Endothelial cell of umbilical vein (primary cell): Measurements from ENCODE around the gene GABBR2. TPM values are rescaled to one million over a fixed set of nuclear protein-coding genes. Genes with fewer than 3 reads are reported as not detected.
A peak's percentile ranks its signal among the peaks of the same experiment; 100 is the strongest.

ENCODE experiments used
- BruUV-seq: library from RNA; stranded (reverse); fragments of 400-500 nt; replicated peaks from 2 replicates; lab custom pipeline; 2021; lab: Mats Ljungman, UMichigan
- CTCF ChIA-PET: fragments of 300-600, 350-600 bp; sonication (Branson Sonifier 250); formaldehyde crosslinking; loops from one replicate; lab custom pipeline; 2021; ENCODE audit warnings: antibody characterized with exemption, inconsistent platforms; lab: Charles Lee
- POLR2A ChIA-PET: fragments of 300-600, 350-600 bp; sonication (Branson Sonifier 250); formaldehyde crosslinking; loops from one replicate; lab custom pipeline; 2021; ENCODE audit warnings: antibody characterized with exemption, inconsistent platforms; lab: Charles Lee
- DNase-seq: peaks from one replicate; pipeline ENCODE4 v3.0.0-alpha.2; 2011; ENCODE audit warnings: low read depth, low spot score
- FAIRE-seq: peaks from 2 replicates; lab custom pipeline; 2011; peaks lifted over from hg19 to GRCh38; lab: Jason Lieb, UNC
- H2AFZ ChIP-seq: 2 replicates; pipeline ENCODE4 v1.6.0; 2012; ENCODE audit warnings: low read depth, low read length, control low read depth, inconsistent platforms
- H3K27ac ChIP-seq: 2 replicates; pipeline ENCODE4 v1.5.1; 2011; ENCODE audit warnings: low read depth, mild to moderate bottlenecking, control low read depth, low read length, moderate library complexity; ENCODE audit not compliant: insufficient read depth
- H3K27me3 ChIP-seq, 2 experiments: 2 replicates each; pipeline versions ENCODE4 v1.6.0 to v1.6.1; 2011; ENCODE audit warnings: low read length in 2 of 2, mixed read lengths in 1 of 2; ENCODE audit not compliant: control insufficient read depth in 2 of 2, insufficient read depth in 2 of 2
- H3K36me3 ChIP-seq, 2 experiments: 2 replicates in 1 of 2; 3 replicates in 1 of 2; pipeline ENCODE4 v1.5.1; 2011; ENCODE audit warnings: low read length in 2 of 2, mild to moderate bottlenecking in 1 of 2, moderate library complexity in 1 of 2; ENCODE audit not compliant: control insufficient read depth in 2 of 2, insufficient read depth in 2 of 2; ENCODE audit errors: extremely low read depth in 1 of 2
- H3K4me1 ChIP-seq: 3 replicates; pipeline ENCODE4 v1.5.1; 2011; ENCODE audit warnings: mild to moderate bottlenecking, low read length; ENCODE audit not compliant: control insufficient read depth, insufficient read depth; ENCODE audit errors: extremely low read depth
- H3K4me2 ChIP-seq: 2 replicates; pipeline ENCODE4 v1.6.1; 2011; ENCODE audit warnings: low read length, control low read depth, mixed read lengths; ENCODE audit not compliant: insufficient read depth
- H3K4me3 ChIP-seq, 3 experiments: fragments of 200-600 bp in 1 of 3; sonication (generic), shearing (Covaris generic) in 1 of 3; replicated peaks in 1 of 3; 2 replicates each; pipeline ENCODE4 v1.5.1; 2011 to 2016; ENCODE audit warnings: control low read depth in 3 of 3, low read length in 3 of 3, mild to moderate bottlenecking in 2 of 3, inconsistent platforms in 1 of 3, low read depth in 1 of 3, moderate library complexity in 1 of 3; ENCODE audit not compliant: insufficient read depth in 1 of 3
- H3K79me2 ChIP-seq: 2 replicates; pipeline ENCODE4 v1.6.0; 2012; ENCODE audit warnings: low read length, inconsistent platforms; ENCODE audit not compliant: control insufficient read depth, insufficient read depth
- H3K9ac ChIP-seq: replicated peaks from 2 replicates; pipeline ENCODE3; 2011; ENCODE audit warnings: low read length, control low read depth; ENCODE audit not compliant: insufficient read depth; ENCODE audit errors: extremely low read depth
- H3K9me1 ChIP-seq: replicated peaks from 3 replicates; pipeline ENCODE4 v1.6.0; 2011; ENCODE audit warnings: mild to moderate bottlenecking, low read length; ENCODE audit not compliant: control insufficient read depth, insufficient read depth; ENCODE audit errors: extremely low read depth
- H3K9me3 ChIP-seq: replicated peaks from 2 replicates; pipeline ENCODE4 v1.5.1; 2012; ENCODE audit warnings: low read length, inconsistent platforms; ENCODE audit not compliant: control insufficient read depth, insufficient read depth
- H4K20me1 ChIP-seq: replicated peaks from 2 replicates; pipeline ENCODE3; 2011; ENCODE audit warnings: mild to moderate bottlenecking, low read length; ENCODE audit not compliant: control insufficient read depth, insufficient read depth; ENCODE audit errors: extremely low read depth
- CTCF ChIP-seq, 2 donors: IDR thresholded peaks; 1 replicate in 1 of 2; 2 replicates in 1 of 2; pipeline ENCODE4 v1.5.1; 2011; ENCODE audit warnings: low read length in 2 of 2, mild to moderate bottlenecking in 2 of 2, moderate library complexity in 2 of 2, control low read depth in 1 of 2, inconsistent platforms in 1 of 2, low read depth in 1 of 2; ENCODE audit not compliant: insufficient read depth in 1 of 2; ENCODE audit errors: extremely low read depth in 1 of 2
- EZH2 ChIP-seq: IDR thresholded peaks from 2 replicates; pipeline ENCODE4 v1.6.1; 2012; ENCODE audit warnings: borderline replicate concordance, low read depth, mild to moderate bottlenecking, moderate library complexity, low read length, inconsistent platforms; ENCODE audit not compliant: severe bottlenecking
- JUN ChIP-seq: IDR thresholded peaks from 2 replicates; pipeline ENCODE4 v1.6.1; 2011; ENCODE audit warnings: borderline replicate concordance, low read depth; ENCODE audit not compliant: insufficient read length, insufficient read depth
- dilution Hi-C: fragments of 300-500 bp; cut with MboI; formaldehyde crosslinking; loops from one replicate; pipeline ENCODE4 v1.15.0; 2019; ENCODE audit warnings: low sequenced_read_pairs; ENCODE audit not compliant: extremely low pct_ligation_motif_present
- intact Hi-C: fragments of 100-400 bp; cut with micrococcal nuclease; formaldehyde crosslinking; loops from one replicate; pipeline ENCODE4 v1.10.0; 2022
- polyA plus RNA-seq, 4 experiments: library from polyadenylated mRNA; depleted of rRNA in 3 of 4; stranded (reverse) in 3 of 4; unstranded in 1 of 4; fragments of >200 nt; gene quantifications; 2 replicates each; pipeline versions ENCODE4 v1.2.1 to v1.2.3, GENCODE V29; 2011 to 2012; ENCODE audit warnings: missing spikeins in 1 of 4
- total RNA-seq: library from RNA; stranded (reverse); gene quantifications from 2 replicates; pipeline ENCODE4 v1.2.3, GENCODE V29; 2021

The GABBR2 gene
- total and polyA plus RNA-seq, 2 donors (not counting 3 experiments of a cell fraction or from before 2014, with no cell fraction given): 1.1 to 9.2 TPM

- peak; percentile 81 for FAIRE-seq
- dilution Hi-C loops (no loop called here), intact Hi-C loops (loop anchor here (1.0 to 5.0 kb wide), 4 partner anchors 69 to 392 kb away; no protein-coding TSS in a partner anchor)
- Histone ChIP-seq H4K20me1 (no peaks in the 10 kb centered on the region), H2AFZ (peak overlapping the region; percentile 66), H3K4me2 (peak overlapping the region; percentile 22), H3K79me2 (peaks cover 17% of the 10 kb centered on the region), H3K9me3 (no peaks in the 10 kb centered on the region), H3K36me3 (no peaks in the 10 kb centered on the region), H3K9ac (no peak overlapping the region), H3K27ac (no peak overlapping the region), H3K4me3 (peak overlapping the region; percentile 28 to 82 (median 48)), H3K4me1 (peaks cover 12% of the 10 kb centered on the region), H3K27me3 (peaks cover 2 to 11% of the 10 kb centered on the region in 2 experiments), H3K9me1 (no peaks in the 10 kb centered on the region)
- BruUV-seq: no TSS peak
- DNase-seq: peak; percentile 77
- POLR2A ChIA-PET: no interaction called here
- CTCF ChIA-PET: interaction anchor here (0.7 to 3.5 kb wide), 19 partner anchors 29 to 392 kb away, joined by 3 to 25 read pairs (median 3); no protein-coding TSS in a partner anchor
- TF ChIP-seq CTCF (IDR thresholded peaks at IDR 0.05; ENCODE audit: extremely low read depth in 1 of 2, insufficient read depth in 1 of 2, low read depth in 1 of 2, low read length in 2 of 2): peak; percentile 72 to 84
- TF ChIP-seq EZH2: peak; percentile 41
- no peak for TF ChIP-seq JUN
These were observed 1.3 kb downstream of the GABBR2 start for GRCh38 chr9:98707166-98708102.
